Jurkat, Clone E6-1 (cell line): Measurements from ENCODE around the gene S100A6.

Experiments used
- DNase-seq: peaks from one replicate; pipeline ENCODE4 v3.0.0-alpha.2; 2011; ENCODE audit warnings: low read depth, low spot score
- H3K4me3 ChIP-seq: 2 replicates; pipeline ENCODE4 v1.5.1; 2011; ENCODE audit warnings: mild to moderate bottlenecking, low read length, control low read depth, moderate library complexity

S100A6 gene

DNA sequence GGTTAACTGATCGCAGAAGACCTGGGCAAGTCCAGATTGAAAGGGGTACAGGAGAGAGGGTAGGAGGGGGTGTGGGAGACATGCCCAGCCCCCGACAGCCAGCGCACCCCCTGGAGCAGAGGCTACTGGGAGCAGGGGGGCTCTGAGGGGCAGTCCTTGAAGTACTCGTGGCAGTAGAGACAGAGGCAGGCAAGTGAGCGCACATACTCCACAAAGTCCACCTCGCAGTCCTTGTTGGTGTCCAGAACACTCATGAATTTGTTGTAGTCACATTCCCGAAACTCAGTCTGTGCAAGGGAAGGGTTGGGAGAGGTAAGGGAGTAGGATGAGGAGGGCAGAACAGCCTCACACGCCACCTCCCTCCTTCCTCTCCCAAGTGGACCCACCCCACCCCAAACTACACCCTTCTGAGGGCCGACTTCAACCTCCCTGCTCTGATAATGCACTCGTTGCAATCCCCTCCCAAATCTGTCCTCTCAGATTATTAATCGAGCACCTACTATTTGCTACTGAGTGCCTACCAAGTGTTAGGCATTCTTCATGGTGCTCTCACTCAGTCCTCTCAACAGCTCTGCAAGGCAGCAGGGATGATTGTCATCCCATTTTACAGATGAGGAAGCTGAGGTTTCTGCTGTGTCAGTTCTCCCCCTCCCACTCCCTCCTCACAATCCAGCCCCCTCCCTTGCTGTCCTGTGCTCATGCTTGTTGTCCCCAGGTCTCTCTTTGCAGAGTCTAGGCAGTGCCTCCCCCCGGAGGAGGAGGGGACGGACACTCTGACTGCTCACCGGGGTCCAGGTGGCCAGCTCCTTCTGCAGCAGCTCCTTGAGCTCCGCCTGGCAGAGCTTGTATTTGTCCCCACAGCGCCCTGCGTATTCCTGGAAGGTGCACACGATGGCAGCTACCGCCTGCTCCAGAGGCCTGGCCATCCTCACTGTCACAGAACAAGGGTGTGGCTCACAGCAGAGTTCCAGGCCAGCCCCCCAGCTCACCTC, 12.1 kb upstream of the S100A6 start:
- no peak for DNase-seq

DNA sequence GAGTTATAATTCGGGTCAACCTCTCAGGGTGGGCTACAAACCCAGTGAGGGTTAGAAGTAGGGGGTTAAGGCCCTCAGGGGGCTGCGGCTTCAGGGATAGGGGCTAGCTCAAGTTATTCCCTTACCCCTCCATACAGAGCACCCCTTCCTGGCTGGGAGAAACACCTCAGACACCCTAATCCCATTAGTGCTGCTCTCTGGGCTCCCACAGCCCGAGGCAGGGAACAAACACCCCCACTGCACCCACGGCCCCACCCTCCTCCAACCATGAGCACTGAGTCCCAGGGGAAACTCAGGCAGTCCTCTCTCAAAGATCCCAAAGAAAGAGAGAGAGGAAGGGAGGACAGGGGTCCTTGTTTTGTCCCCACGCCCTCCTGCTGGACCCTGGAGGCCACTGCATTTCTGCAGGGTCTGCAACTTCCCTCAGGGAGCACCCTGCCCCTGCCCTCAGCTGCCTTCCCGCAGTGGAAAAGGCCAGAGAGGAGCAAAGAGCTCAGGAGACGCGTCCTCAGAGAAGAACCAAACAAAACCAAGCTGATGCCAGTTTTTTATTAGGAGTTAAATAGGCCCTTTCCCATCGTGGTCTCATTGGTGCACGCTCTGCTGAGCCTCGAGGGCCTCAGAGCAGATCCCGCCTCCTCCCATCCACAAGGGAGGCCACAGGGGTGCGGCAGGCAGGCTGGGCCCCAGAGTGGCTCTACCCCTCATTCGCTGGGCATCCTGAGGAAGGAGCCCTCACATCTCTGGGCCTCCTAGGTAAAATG, 11.2 kb upstream of the S100A6 start:
- H3K4me3 ChIP-seq, result no peak overlapping the region
- DNase-seq, result no peak

More for the DNA sequence above, 12.1 kb upstream of the S100A6 start:
- no peak overlapping the region for H3K4me3 ChIP-seq

DNA sequence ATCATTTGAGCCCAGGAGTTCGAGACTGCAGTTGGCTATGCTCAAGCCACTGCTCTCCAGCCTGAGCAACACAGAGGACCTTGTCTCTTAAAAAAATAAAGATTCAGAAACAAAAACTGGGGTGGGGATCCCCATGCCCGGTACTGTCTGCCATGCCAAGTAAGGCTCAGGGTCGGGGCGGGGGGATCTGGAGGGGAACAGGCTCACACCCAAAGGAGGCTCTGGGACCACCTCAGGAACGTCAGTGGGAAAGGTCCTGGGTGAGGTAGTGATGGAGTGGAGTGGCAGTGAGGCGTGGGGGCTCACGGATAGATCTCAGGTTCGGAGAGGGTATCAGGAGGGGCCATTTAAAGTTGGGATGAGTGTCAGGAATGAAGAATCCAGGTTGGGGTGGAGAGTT, 10.6 kb upstream of the S100A6 start:
- DNase-seq, result no peak
- H3K4me3 ChIP-seq, result no peak overlapping the region

DNA sequence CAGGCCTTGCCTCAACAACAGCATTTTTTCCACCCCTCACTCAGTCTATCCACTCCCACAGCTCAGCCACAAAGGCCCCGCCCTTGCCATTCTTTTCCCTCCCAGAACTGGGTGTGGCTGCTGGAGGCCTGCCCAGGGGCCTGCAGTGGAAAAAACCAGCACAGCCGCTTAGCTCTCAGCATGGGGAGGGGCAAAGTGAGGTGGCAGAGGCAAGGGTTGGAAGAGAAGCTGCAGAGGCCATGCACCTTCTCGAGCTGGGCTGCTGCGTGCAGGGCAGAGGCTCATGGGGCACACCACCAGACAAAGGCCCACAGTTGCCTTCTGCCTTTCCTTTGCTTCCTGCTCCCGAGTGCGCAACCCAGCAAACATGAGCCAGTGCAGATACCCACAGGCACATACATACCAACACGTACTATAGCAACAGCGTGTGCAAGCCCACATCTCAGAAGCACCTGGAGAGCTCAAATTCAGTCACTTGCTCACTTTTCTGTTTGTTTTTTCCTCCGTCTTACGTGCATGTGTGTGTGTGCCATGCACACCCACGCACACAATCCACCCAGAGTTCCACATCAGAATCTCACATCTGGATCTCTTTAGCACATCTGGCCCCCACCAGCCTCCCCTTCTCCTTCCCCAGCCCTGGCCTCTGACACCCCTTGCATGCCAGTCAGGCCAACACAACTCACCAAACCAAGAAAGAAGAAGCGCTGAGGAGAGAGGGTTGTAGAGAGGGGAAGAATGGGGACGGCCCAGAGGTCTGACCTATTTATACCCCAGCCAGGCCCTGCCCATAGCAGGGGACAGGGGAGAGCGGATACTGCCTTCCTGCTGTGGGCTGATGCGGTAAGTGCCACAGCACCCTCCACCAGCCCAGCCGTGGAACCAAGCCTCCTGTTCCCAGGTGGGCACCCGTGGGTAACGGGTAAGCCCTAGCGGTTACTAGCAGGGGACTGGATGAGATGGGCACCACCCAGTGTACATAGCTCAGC, 9.6 kb upstream of the S100A6 start, which contains the start of gene S100A4:
TSS of gene S100A4 (minus strand) at position 740 of the 989 bp plus-strand sequence. CDS start 1,012 bp downstream, outside the sequence.
- DNase-seq, result peak; percentile 94
- H3K4me3 ChIP-seq, result peak within 1 kb of the TSS; percentile 29

DNA sequence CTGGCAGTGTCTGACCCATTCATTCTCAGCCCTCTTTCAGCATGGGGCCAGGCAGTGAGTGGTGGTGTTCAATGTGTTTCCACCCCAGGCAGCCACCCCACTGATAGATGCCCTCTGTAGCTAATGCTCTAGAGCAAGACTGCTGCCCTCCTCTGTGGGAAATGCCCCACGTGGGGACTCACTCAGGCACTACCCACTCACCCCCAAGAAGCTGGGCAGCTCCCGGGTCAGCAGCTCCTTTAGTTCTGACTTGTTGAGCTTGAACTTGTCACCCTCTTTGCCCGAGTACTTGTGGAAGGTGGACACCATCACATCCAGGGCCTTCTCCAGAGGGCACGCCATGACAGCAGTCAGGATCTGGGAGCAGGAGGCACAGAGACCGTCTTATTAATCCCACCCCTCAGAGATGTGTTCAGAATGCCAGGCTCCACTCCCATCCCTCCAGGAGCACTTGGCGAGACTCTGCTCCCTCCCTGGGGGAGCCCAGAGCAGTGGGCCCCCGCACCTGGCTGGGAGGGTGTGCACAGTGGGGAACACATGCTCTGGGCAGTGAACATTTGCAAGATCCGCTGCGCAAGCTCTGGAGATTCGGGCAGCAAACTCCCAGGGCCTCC, 8.8 kb upstream of the S100A6 start:
- H3K4me3 ChIP-seq, result peak overlapping the region; percentile 29
- no peak for DNase-seq

DNA sequence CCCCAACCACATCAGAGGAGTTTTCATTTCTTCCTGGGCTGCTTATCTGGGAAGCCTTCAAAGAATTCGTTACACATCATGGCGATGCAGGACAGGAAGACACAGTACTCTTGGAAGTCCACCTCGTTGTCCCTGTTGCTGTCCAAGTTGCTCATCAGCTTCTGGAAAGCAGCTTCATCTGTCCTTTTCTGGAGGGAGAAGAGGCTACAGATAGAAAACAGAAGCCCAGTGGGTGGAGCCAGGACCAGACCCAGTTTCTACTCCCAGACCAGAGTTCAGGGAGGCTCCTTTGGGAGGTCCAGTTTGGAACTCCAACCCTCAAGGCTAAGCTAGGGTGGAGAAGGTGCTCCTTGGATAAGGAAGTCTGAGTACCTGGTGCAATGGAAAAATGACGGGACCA, 7.9 kb upstream of the S100A6 start:
- DNase-seq, result no peak
- H3K4me3 ChIP-seq, result no peak overlapping the region

DNA sequence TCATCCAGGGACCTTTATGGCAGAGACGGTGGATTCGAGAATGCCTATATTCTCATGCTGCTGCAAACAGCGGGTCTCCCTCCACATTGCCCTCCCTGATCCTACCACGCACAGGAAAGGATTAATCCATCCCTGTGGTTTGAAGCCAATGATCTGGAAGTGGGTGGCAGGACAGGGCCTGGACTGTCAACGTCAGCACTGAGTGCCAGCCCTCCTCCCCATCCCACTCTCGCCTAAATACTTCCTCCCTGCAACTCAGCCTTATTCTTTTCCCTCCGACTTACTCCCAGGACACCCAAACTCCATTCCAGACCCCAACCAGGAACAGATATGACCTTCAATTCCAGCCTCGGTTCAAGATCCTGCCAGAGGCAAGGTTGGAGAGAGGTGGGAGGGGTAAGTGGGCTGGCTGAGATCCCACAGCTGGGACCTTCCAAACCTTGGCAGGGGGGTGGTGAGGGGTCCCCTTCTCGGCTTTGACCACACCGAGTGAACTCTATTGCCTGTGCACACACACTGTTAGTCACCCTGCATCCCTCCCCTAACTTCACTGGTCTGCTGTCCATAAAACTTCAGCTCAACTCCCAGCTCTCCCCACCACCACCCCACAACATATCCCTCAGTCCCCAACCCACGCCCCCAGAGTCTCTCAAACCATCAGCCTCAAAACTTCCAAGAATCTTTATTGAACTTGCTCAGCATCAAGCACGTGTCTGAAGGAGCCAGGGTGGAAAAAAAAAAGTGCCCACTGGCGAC, 7.3 kb upstream of the S100A6 start:
- H3K4me3 ChIP-seq, result no peak overlapping the region
- no peak for DNase-seq

DNA sequence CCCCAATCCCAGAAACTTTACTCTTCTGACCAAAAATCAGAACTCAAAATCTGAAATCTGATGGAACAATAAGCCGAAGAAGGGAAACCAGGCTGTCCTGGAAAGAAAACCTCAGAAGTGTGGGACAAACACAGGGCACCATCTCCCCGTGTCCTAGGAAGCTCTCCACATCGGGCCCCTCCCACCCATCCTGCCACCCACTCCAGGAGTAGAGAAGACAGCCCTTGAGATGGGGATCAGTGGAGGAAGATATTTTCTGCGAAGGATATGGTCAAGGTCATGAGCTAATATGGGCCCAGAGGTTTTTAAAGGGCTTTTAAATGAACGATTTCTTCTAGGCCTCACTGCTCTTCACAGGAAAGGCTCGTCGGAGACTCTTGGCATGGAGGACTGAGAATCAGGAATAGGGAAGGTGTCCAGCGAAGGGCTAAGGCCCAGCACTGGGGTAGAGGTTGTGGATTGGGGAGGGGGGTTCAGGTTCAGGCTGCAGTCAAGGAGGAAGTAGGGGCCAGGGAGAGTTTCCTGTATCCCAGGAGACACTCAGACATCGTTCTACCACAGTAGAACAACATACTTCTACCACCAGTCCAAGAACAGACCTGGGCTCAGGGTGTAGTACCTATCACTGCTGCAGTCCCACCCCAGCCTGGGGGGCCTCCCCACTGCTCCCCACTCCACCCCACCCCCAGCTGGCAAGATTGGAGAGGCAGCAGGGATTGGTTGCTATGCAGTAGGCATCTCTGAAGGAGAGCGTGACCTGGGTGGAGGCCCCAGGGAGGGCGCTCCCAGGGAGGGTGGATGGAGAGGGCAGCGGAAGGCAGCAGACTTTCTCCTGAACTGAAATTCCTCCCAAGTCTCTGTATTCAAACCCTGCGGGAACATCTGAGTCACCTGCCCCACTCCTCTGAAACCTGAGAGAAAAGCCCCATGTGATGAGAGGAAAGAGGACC, 6.1 kb upstream of the S100A6 start:
- no peak for DNase-seq
- H3K4me3 ChIP-seq, result no peak overlapping the region

DNA sequence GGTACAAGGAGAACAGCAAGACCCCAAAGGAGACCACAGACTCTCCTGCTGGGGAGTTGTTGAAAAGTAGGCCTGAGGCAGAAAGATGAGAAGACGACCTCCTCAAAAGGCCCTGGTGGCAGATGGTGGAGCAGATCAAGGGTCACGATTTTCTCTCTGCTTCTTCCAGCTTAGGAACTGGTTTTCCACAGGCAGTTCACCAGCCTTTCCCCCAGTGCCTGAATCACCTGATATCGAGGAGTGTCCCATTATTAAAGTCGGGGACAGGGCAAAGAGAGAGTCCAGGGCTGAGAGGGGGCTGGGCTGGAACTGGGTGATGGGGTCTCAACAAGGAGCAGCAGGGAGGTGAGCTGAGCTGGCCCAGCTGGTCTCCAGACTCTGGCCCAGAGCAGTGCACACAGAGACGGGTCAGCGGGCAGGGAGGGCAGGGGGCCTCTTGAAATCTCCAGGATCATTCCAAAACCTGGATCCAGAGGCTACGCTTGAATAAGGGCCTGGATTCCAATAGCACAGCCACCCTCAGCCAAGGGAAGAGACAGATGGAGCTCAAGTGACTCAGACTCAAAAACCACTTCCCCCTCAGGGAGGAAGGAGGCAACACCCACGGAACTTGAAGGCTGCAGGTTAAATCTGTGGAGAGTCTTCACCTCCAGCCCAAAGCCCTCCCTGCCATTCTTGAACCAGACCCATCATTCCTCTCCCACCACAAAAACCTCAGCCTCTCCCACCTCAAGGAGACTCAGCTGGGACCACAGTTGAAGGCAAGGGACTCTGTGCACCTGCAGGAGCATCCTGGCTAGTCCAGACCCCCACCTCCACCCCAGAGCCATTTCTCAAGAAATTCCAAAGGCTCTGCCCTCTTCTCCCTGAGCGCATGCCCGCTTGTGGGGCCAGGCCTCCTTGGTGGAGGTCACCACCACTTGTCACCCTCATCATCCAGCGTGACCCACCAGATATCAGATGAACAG, 4.9 kb upstream of the S100A6 start, which contains the start of gene S100A5:
TSS of gene S100A5 (minus strand) at position 541 of the 968 bp plus-strand sequence. CDS start 743 bp downstream, outside the sequence.
- DNase-seq, result peak; percentile 98
- peak within 1 kb of the TSS; percentile 30 for H3K4me3 ChIP-seq

DNA sequence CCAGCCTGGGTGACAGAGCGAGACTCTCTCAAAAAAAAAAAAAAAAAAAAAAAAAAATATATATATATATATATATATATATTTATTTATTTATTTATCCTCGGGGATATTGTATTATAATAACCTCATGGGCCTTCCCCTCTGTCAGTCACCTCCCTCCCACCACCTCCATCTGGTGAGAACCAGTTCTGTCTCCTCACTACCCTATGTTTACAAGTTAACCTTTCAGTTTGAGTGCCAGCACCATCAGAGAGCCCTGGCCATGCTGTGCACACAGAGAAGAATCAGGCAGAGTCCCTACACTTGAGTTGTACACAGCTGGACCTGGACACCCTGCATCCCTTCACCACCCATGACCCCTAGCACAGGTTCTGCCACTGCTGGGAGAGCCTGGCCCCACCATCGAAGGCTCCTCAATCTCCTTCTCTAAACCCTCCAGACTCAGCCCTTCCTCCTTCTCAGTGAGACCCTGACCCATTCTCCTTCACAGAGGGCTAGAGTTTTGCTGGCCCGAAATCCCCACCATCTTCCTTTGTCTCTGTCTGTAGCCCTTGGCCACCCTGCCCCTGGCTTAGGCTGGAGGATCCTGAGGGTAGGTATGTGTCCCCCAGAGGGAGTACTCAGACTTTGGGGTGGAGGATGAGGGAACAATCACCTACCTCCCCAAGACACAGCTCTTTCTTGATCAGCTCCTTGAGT, 3.8 kb upstream of the S100A6 start:
- no peak overlapping the region for H3K4me3 ChIP-seq
- no peak for DNase-seq

DNA sequence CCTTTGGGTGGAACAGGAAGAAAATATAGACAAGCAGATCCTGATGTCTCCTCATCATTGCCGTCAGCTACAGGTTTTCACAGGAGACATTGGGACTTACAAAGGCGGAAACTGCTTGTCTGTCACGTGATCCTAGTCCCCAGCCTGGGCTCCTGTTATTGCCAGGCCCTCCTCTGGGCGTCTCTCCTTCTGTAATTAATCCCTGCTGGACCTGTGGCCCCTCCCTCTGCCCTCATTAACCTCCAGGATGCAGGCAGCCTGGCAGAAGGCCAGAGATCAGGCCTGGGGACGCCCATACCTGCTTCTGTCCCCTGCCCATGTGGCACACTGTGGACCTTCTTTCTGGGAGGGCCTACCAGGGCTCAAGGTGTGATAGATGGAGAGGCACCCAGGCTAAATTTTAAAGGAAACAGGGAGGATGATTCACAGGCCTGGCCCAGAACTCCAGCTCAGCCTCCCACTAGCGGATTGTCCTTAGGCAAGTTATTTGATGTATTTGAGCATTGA, 2.6 kb upstream of the S100A6 start:
- no peak for DNase-seq
- H3K4me3 ChIP-seq, result no peak overlapping the region

DNA sequence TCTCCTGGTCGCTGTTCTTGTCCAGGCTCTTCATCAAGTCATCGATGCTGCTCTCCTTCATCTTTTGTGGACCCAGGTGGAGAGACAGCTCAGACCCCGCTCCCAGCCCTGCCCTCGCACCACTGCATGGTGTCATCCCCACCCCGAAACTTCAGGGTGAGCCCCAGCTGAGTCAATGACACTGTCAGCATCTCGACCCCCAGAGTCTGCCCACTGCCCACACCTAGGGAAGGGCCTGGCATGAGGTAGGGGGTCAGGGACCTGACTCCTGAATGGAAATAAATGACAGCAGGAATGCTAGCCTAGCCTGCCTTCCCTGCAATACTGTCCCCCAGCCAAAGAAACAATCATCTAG, 1.6 kb upstream of the S100A6 start:
- no peak for DNase-seq
- H3K4me3 ChIP-seq, result no peak overlapping the region

DNA sequence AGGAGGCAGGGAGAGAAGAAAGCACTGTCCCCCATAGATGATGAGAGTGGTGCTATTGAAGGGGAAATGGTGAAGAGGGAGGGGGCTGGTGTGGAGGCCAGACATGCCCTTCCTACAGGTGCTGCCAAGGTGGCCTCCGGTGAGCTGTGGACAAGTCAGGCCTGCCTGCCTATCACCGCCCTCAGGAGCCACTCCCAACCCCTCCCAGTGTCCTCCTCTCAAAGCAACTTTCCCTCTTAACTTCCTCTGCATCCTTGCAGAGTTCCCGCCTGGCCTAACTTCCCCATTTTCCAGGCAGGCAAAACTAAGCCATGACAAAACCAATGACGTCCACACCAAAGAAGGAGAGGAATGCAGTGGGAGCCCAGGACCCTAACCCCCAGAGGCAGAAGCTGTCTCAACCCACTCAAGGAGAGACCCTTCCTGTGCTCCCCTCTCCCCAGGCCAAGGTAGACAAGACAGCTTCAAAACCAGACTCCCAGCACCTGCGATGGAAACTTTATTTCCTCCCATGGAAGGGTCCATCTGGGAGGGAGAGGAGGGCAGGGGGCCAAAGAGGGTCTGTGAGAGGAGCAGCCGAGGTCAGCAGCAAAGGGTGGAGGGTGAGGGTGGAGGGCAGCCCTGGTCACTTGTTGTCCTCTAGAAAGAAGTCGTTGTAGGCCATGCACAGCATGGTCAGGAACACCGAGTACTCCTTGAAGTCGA, 1.0 kb upstream of the S100A6 start:
- no peak for DNase-seq
- no peak overlapping the region for H3K4me3 ChIP-seq

DNA sequence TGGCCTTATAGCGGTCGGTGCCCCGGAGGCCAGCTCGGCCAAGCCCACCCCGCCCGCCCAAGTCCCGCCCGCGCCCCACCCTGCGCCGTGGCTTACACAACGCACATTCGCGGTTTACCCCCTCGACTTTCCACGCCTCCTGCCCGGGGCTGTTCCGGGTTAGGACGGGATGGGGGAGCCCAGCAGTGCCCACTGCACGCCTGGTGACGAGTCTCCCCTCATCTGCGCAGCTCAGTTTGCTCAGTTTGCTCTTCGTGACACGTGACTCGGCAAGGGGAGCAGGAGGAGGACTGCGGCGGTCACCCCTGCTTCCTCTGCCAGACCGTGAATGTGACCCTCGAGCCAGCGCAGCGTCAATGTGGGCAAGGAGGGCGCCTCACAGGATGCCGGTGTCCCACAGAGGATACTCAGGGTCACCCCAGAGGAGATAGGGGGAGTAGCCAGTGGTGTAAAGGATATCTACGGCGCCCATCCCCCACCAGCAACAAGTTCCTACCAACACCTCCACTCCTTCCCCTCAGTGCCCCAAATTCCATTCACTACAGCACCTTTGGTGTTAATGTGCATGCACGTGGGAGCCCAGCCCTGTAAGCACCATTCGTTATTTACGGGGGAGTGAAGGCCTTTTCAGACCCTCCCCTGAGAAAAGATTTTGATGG, 350 bp upstream of the S100A6 start:
- no peak for DNase-seq
- no peak overlapping the region for H3K4me3 ChIP-seq
